H1 (cell line): ENCODE measurements around the gene IL1RAPL1. TPM values are rescaled to one million over a fixed set of nuclear protein-coding genes. Genes with fewer than 3 reads are reported as not detected.

ENCODE experiments used
- CTCF ChIA-PET: fragments of 300-600 bp; sonication (Branson Sonifier 250); formaldehyde crosslinking; loops from one replicate; lab custom pipeline; 2021; ENCODE audit not compliant: partially characterized antibody; lab: Charles Lee
- POLR2A ChIA-PET: fragments of 300-600 bp; sonication (Branson Sonifier 250); formaldehyde crosslinking; loops from one replicate; lab custom pipeline; 2021; ENCODE audit warnings: inconsistent platforms; ENCODE audit not compliant: partially characterized antibody; lab: Charles Lee
- DNase-seq, 2 experiments: peaks; one replicate each; pipeline versions ENCODE4 v3.0.0 to v3.0.0-alpha.2; 2010 to 2022; ENCODE audit warnings: low spot score in 2 of 2, low read depth in 1 of 2, mixed read lengths in 1 of 2
- FAIRE-seq: peaks from 2 replicates; lab custom pipeline; 2011; peaks lifted over from hg19 to GRCh38; lab: Jason Lieb, UNC
- H2AFZ ChIP-seq: 2 replicates; pipeline ENCODE4 v1.8.1; 2012; ENCODE audit warnings: low read length, inconsistent platforms
- H2AK5ac ChIP-seq: 2 replicates; pipeline ENCODE4 v1.6.1; 2013; ENCODE audit warnings: low read depth, low read length
- H2BK120ac ChIP-seq: replicated peaks from 2 replicates; pipeline ENCODE3; 2013; ENCODE audit warnings: low read depth, low read length, inconsistent platforms
- H2BK12ac ChIP-seq: 2 replicates; pipeline ENCODE4 v1.6.1; 2013; ENCODE audit warnings: low read depth, low read length
- H2BK15ac ChIP-seq: 2 replicates; pipeline ENCODE4 v1.6.1; 2013; ENCODE audit warnings: low read length
- H2BK20ac ChIP-seq: 2 replicates; pipeline ENCODE4 v1.6.1; 2013; ENCODE audit warnings: low read length
- H2BK5ac ChIP-seq: 2 replicates; pipeline ENCODE4 v1.6.1; 2013; ENCODE audit warnings: low read depth, low read length
- H3K14ac ChIP-seq: 2 replicates; pipeline ENCODE4 v1.6.1; 2013; ENCODE audit warnings: inconsistent platforms; ENCODE audit not compliant: insufficient read length
- H3K18ac ChIP-seq: 2 replicates; pipeline ENCODE4 v1.6.1; 2013; ENCODE audit warnings: low read length; ENCODE audit errors: extremely low read depth
- H3K23ac ChIP-seq: 2 replicates; pipeline ENCODE4 v1.6.1; 2013; ENCODE audit warnings: inconsistent platforms; ENCODE audit not compliant: insufficient read length
- H3K23me2 ChIP-seq: 2 replicates; pipeline ENCODE4 v1.6.1; 2013; ENCODE audit warnings: low read depth, low read length
- H3K27ac ChIP-seq: 2 replicates; pipeline ENCODE4 v1.6.1; 2011; ENCODE audit warnings: low read depth, low read length, inconsistent platforms
- H3K27me3 ChIP-seq, 4 experiments: replicated peaks in 1 of 4; 1 replicate in 1 of 4; 2 replicates in 3 of 4; pipeline versions ENCODE4 v1.6.1 to v1.8.1; 2011 to 2013; ENCODE audit warnings: low read length in 3 of 4, mild to moderate bottlenecking in 3 of 4, inconsistent platforms in 2 of 4, mixed read lengths in 2 of 4, moderate library complexity in 1 of 4; ENCODE audit not compliant: control insufficient read depth in 3 of 4, insufficient read depth in 3 of 4; ENCODE audit errors: extremely low read depth in 1 of 4
- H3K36me3 ChIP-seq, 4 experiments: 2 replicates each; pipeline versions ENCODE4 v1.6.1 to v1.8.1; 2011 to 2013; ENCODE audit warnings: mild to moderate bottlenecking in 4 of 4, low read length in 3 of 4, moderate library complexity in 2 of 4, control low read depth in 1 of 4, inconsistent platforms in 1 of 4; ENCODE audit not compliant: insufficient read depth in 4 of 4, control insufficient read depth in 2 of 4
- H3K4ac ChIP-seq: replicated peaks from 2 replicates; pipeline ENCODE3; 2013; ENCODE audit warnings: low read length, low read depth, mixed read lengths, inconsistent platforms; ENCODE audit not compliant: insufficient read length
- H3K4me1 ChIP-seq, 4 experiments: replicated peaks in 1 of 4; 1 replicate in 1 of 4; 2 replicates in 3 of 4; pipeline versions ENCODE4 v1.6.1 to v1.8.1; 2011 to 2013; ENCODE audit warnings: low read length in 3 of 4, inconsistent platforms in 2 of 4, mixed read lengths in 1 of 4; ENCODE audit not compliant: insufficient read depth in 4 of 4, control insufficient read depth in 3 of 4
- H3K4me2 ChIP-seq, 2 experiments: 2 replicates each; pipeline versions ENCODE4 v1.6.1 to v1.8.1; 2011 to 2013; ENCODE audit warnings: low read depth in 2 of 2, low read length in 2 of 2, control low read depth in 1 of 2, inconsistent platforms in 1 of 2, mild to moderate bottlenecking in 1 of 2; ENCODE audit not compliant: insufficient read depth in 1 of 2
- H3K4me3 ChIP-seq, 4 experiments: fragments of 200-600, 300-600 bp in 1 of 4; sonication (generic), shearing (Covaris generic), sonication (Bioruptor Twin) in 1 of 4; 2 replicates each; pipeline versions ENCODE4 v1.5.1 to v1.8.1; 2011 to 2016; ENCODE audit warnings: low read length in 4 of 4, low read depth in 3 of 4, control low read depth in 2 of 4, inconsistent platforms in 2 of 4, mild to moderate bottlenecking in 2 of 4, mixed read lengths in 1 of 4, moderate library complexity in 1 of 4; ENCODE audit not compliant: insufficient read depth in 2 of 4; ENCODE audit errors: extremely low read depth in 1 of 4
- H3K56ac ChIP-seq: replicated peaks from 2 replicates; pipeline ENCODE3; 2013; ENCODE audit warnings: low read depth, mild to moderate bottlenecking, mixed read lengths, low read length, inconsistent platforms; ENCODE audit not compliant: insufficient read length
- H3K79me1 ChIP-seq: 2 replicates; pipeline ENCODE4 v1.6.1; 2013; ENCODE audit warnings: low read depth, low read length, control low read depth
- H3K79me2 ChIP-seq, 2 experiments: 2 replicates each; pipeline versions ENCODE4 v1.6.1 to v1.8.1; 2012 to 2013; ENCODE audit warnings: low read length in 2 of 2, mild to moderate bottlenecking in 2 of 2, inconsistent platforms in 1 of 2; ENCODE audit not compliant: insufficient read depth in 2 of 2, control insufficient read depth in 1 of 2
- H3K9ac ChIP-seq, 4 experiments: replicated peaks in 1 of 4; 1 replicate in 1 of 4; 2 replicates in 3 of 4; pipeline versions ENCODE4 v1.6.1 to v1.8.1; 2011 to 2013; ENCODE audit warnings: low read depth in 3 of 4, low read length in 3 of 4, control low read depth in 2 of 4, mild to moderate bottlenecking in 2 of 4, moderate library complexity in 2 of 4, inconsistent platforms in 1 of 4; ENCODE audit errors: extremely low read depth in 1 of 4
- H3K9me3 ChIP-seq, 2 experiments: 2 replicates each; pipeline versions ENCODE4 v1.6.1 to v1.8.1; 2012 to 2013; ENCODE audit warnings: mild to moderate bottlenecking in 2 of 2, moderate library complexity in 2 of 2, control low read depth in 1 of 2, inconsistent platforms in 1 of 2, low read depth in 1 of 2, low read length in 1 of 2, mixed read lengths in 1 of 2; ENCODE audit not compliant: insufficient read depth in 2 of 2
- H4K20me1 ChIP-seq, 2 experiments: replicated peaks in 1 of 2; 2 replicates each; pipeline versions ENCODE3 to v1.8.1; 2011 to 2013; ENCODE audit warnings: inconsistent platforms in 2 of 2, low read length in 2 of 2, mild to moderate bottlenecking in 1 of 2; ENCODE audit not compliant: insufficient read depth in 2 of 2, control insufficient read depth in 1 of 2
- H4K5ac ChIP-seq: 2 replicates; pipeline ENCODE4 v1.6.1; 2013; ENCODE audit warnings: low read length, low read depth, mixed read lengths, inconsistent platforms; ENCODE audit not compliant: insufficient read length
- H4K8ac ChIP-seq: 2 replicates; pipeline ENCODE4 v1.8.0; 2013; ENCODE audit warnings: mild to moderate bottlenecking, moderate library complexity, low read length, inconsistent platforms; ENCODE audit not compliant: insufficient read depth; ENCODE audit errors: extremely low read depth
- H4K91ac ChIP-seq: replicated peaks from 2 replicates; pipeline ENCODE3; 2013; ENCODE audit warnings: low read length, mixed read lengths, inconsistent platforms; ENCODE audit not compliant: insufficient read length
- CBX8 ChIP-seq: fragments of 300-800, 300-1000 bp; sonication (generic); IDR thresholded peaks from 2 replicates; pipeline ENCODE4 v1.7.1; 2016; ENCODE audit warnings: low read depth, low read length, borderline replicate concordance
- FOSL1 ChIP-seq: IDR thresholded peaks from 2 replicates; pipeline ENCODE4 v1.6.1; 2011; ENCODE audit warnings: mild to moderate bottlenecking, low read depth, low read length, moderate library complexity; ENCODE audit not compliant: insufficient read depth
- GTF2F1 ChIP-seq: IDR thresholded peaks from 2 replicates; pipeline ENCODE4 v1.6.1; 2012; ENCODE audit warnings: low read depth, low read length, improper control_type of control experiment, borderline replicate concordance
- MAFK ChIP-seq: IDR thresholded peaks from 2 replicates; pipeline ENCODE4 v1.6.1; 2012; ENCODE audit warnings: low read depth, mild to moderate bottlenecking, improper control_type of control experiment, low read length
- NRF1 ChIP-seq: IDR thresholded peaks from 2 replicates; pipeline ENCODE4 v1.6.1; 2011; ENCODE audit warnings: mild to moderate bottlenecking, low read depth, low read length, improper control_type of control experiment
- RXRA ChIP-seq: IDR thresholded peaks from 2 replicates; pipeline ENCODE4 v1.6.1; 2011; ENCODE audit warnings: low read depth, mild to moderate bottlenecking, low read length, moderate library complexity; ENCODE audit not compliant: insufficient read depth
- SIN3A ChIP-seq, 2 experiments: IDR thresholded peaks in 1 of 2; conservative IDR thresholded peaks in 1 of 2; 2 replicates each; pipeline ENCODE4 v1.6.1; 2011 to 2012; ENCODE audit warnings: low read length in 2 of 2, improper control_type of control experiment in 1 of 2, low read depth in 1 of 2, mild to moderate bottlenecking in 1 of 2
- SIRT6 ChIP-seq: IDR thresholded peaks from one replicate; pipeline ENCODE4 v1.7.1; 2012; ENCODE audit warnings: low read length, inconsistent platforms
- WGBS, 2 experiments: shearing (Covaris generic) in 1 of 2; methylation state at CpG; one replicate each; pipeline versions ENCODE4 v1.1.6 to v1.1.7; 2013 to 2015; ENCODE audit warnings: low lambda C conversion rate in 2 of 2, mixed read lengths in 2 of 2, inconsistent platforms in 1 of 2, low coverage in 1 of 2, missing lambda C conversion rate in 1 of 2; ENCODE audit not compliant: insufficient replicate concordance in 2 of 2, insufficient coverage in 1 of 2, insufficient read length in 1 of 2; ENCODE audit errors: extremely low coverage in 1 of 2, missing lambda C conversion rate in 1 of 2; 5-methylcytosine and 5-hydroxymethylcytosine counted together
- polyA plus RNA-seq, 7 experiments: library from polyadenylated mRNA; depleted of rRNA in 3 of 7; stranded (reverse) in 5 of 7; unstranded in 2 of 7; fragments of >200 nt in 5 of 7; fragments of 200-250 nt in 2 of 7; gene quantifications; 1 replicate in 5 of 7; 2 replicates in 1 of 7; 4 replicates in 1 of 7; pipeline versions ENCODE4 v1.2.1 to v1.2.3, GENCODE V29; 2011 to 2013; ENCODE audit warnings: missing spikeins in 2 of 7, mixed read lengths in 2 of 7
- total RNA-seq: library from RNA; stranded (reverse); fragmentation: NEBNext Ultra II Directional; extraction: Animal tissue kit (Norgen Biotek cat#: 25700); gene quantifications from 2 replicates; pipeline ENCODE4 v1.2.1, GENCODE V29; 2021
- TF ChIP-seq, protein P1 (sequence below): IDR thresholded peaks from 2 replicates; pipeline ENCODE4 v1.6.1; 2012; ENCODE audit warnings: inconsistent platforms

The IL1RAPL1 gene
- total and polyA plus RNA-seq, 2 of the 8 experiments (the other 6 are each of a cell fraction or from before 2014, with no cell fraction given), result 0.11 to 0.35 TPM

DNA sequence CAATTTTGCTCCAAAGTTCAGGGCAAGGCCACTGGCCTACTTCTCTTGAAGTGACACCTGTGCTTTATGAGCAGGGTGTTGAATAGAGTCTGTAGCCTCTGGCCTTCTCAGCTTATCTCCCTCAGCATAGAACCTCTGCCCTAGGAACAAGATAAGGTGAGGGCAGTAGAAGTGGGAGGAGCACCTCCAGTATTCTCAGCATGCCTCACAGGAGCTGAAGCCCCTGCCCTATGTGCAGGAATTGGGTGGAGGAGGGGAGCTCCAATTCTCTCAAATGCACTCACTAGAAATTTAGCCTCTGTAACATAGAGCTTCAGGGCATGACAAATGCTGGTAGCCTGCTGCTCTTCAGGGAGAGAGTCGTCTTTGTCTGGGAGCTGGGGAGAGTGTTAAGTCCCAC is 479.3 kb downstream of the IL1RAPL1 start:
- FAIRE-seq (no peak), DNase-seq (no peak)
- H3K14ac ChIP-seq, result no peak overlapping the region
- no peaks in the 10 kb centered on the region for H3K23me2 ChIP-seq
- H2AK5ac ChIP-seq, result no peak overlapping the region
- H3K79me2 ChIP-seq, result no peaks in the 10 kb centered on the region
- no peak overlapping the region for H2BK120ac ChIP-seq
- H3K4me2 ChIP-seq, result no peak overlapping the region
- peaks cover 0 to 2% (median 0%) of the 10 kb centered on the region in 4 experiments; a peak in 2 of 7 replicates for H3K4me1 ChIP-seq
- POLR2A ChIA-PET, result no interaction called here
- no peak overlapping the region for H3K27ac ChIP-seq
- H3K79me1 ChIP-seq, result no peaks in the 10 kb centered on the region
- H3K9me3 ChIP-seq, result no peaks in the 10 kb centered on the region
- H3K23ac ChIP-seq, result no peak overlapping the region
- H2BK5ac ChIP-seq, result no peak overlapping the region
- CTCF ChIA-PET, result no interaction called here
- no peak overlapping the region for H4K91ac ChIP-seq
- no peak overlapping the region for H4K5ac ChIP-seq
- no peak overlapping the region for H2BK15ac ChIP-seq
- H4K8ac ChIP-seq, result no peak overlapping the region
- no peak overlapping the region for H3K4ac ChIP-seq
- no peak overlapping the region for H2BK20ac ChIP-seq
- no peaks in the 10 kb centered on the region for H4K20me1 ChIP-seq
- H3K9ac ChIP-seq, result no peak overlapping the region
- 83% methylated on average over 1 of the region's 1 CpG; no CpG with 5 or more reads in 1 of the 2 experiments for WGBS, 2 experiments
- no peaks in the 10 kb centered on the region for H3K27me3 ChIP-seq
- no peaks in the 10 kb centered on the region for H3K36me3 ChIP-seq
- no peak overlapping the region for H2AFZ ChIP-seq
- no peak overlapping the region for H2BK12ac ChIP-seq
- no peak overlapping the region for H3K56ac ChIP-seq
- H3K18ac ChIP-seq, result no peak overlapping the region
- no peak overlapping the region for H3K4me3 ChIP-seq
- TF ChIP-seq, protein P1, sequence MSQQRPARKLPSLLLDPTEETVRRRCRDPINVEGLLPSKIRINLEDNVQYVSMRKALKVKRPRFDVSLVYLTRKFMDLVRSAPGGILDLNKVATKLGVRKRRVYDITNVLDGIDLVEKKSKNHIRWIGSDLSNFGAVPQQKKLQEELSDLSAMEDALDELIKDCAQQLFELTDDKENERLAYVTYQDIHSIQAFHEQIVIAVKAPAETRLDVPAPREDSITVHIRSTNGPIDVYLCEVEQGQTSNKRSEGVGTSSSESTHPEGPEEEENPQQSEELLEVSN, result no peak
- TF ChIP-seq MAFK (no peak), NRF1 (no peak), CBX8 (no peak), GTF2F1 (no peak), SIN3A (conservative IDR thresholded peaks at IDR 0.05 in 1 of 2, IDR thresholded peaks at IDR 0.05 in 1 of 2; ENCODE audit: low read depth in 1 of 2, low read length in 2 of 2) (no peak), SIRT6 (no peak), RXRA (no peak), FOSL1 (no peak)
